GM10248 (cell line): Measurements from ENCODE around the gene PAGE4.

Experiments
- CTCF ChIA-PET: fragments of 300-600 bp; sonication (Branson Sonifier 250); formaldehyde crosslinking; extraction: SDS; loops from one replicate; lab custom pipeline; 2021; ENCODE audit warnings: antibody characterized with exemption; lab: Yijun Ruan, JAX
- POLR2A ChIA-PET: fragments of 350-650 bp; sonication (Branson Sonifier 250); formaldehyde crosslinking; extraction: SDS; loops from one replicate; lab custom pipeline; 2020; ENCODE audit warnings: antibody characterized with exemption; lab: Yijun Ruan, JAX
- DNase-seq: peaks from one replicate; pipeline ENCODE4 v3.0.0; 2012; ENCODE audit errors: extremely low spot score
- CTCF ChIP-seq: IDR thresholded peaks from 2 replicates; pipeline ENCODE4 v1.5.1; 2012; ENCODE audit warnings: mild to moderate bottlenecking, low read depth; ENCODE audit errors: extremely low read depth, missing control alignments, control extremely low read depth

PAGE4 gene

GRCh38 chrX:49845701-49846403, 16.7 kb downstream of the PAGE4 start:
- no peak for TF ChIP-seq CTCF
- POLR2A ChIA-PET: no interaction called here
- CTCF ChIA-PET: interaction anchor here (0.9 to 1.4 kb wide), 2 partner anchors 37 to 73 kb away, joined by 3 read pairs; no protein-coding TSS in a partner anchor
- no peak for DNase-seq

GRCh38 chrX:49846522-49846921, 17.4 kb downstream of the PAGE4 start:
- no peak for DNase-seq
- TF ChIP-seq CTCF: no peak
- POLR2A ChIA-PET: no interaction called here
- CTCF ChIA-PET: no interaction called here

- TF ChIP-seq CTCF: no peak
- no peak for DNase-seq
- ChIA-PET CTCF (interaction anchor here (0.7 to 1.6 kb wide), 3 partner anchors 8 to 28 kb away, joined by 4 to 5 read pairs (median 4); no protein-coding TSS in a partner anchor), POLR2A (no interaction called here)
Observed at GRCh38 chrX:49848275-49848674, 19.2 kb downstream of the PAGE4 start.

- DNase-seq: no peak
Observed at GRCh38 chrX:49850028-49850427, 20.9 kb downstream of the PAGE4 start.

GRCh38 chrX:49853661-49854060, 24.6 kb downstream of the PAGE4 start:
- ChIA-PET CTCF (interaction anchor here (2.2 kb wide), 1 partner anchor 15 kb away, joined by 6 read pairs; no protein-coding TSS in a partner anchor), POLR2A (no interaction called here)
- TF ChIP-seq CTCF: no peak
- DNase-seq: no peak

More at GRCh38 chrX:49850028-49850427, 20.9 kb downstream of the PAGE4 start:
- no peak for TF ChIP-seq CTCF
- POLR2A ChIA-PET: no interaction called here
- CTCF ChIA-PET: interaction anchor here (1.6 kb wide), 1 partner anchor 10 kb away, joined by 5 read pairs; no protein-coding TSS in a partner anchor

- no peak for TF ChIP-seq CTCF
- DNase-seq: no peak
- ChIA-PET CTCF (interaction anchor here (1.9 kb wide), 1 partner anchor 27 kb away, joined by 5 read pairs; no protein-coding TSS in a partner anchor), POLR2A (no interaction called here)
Observed at GRCh38 chrX:49856819-49857218, 27.7 kb downstream of the PAGE4 start.
